Fibroblast of skin of scalp (primary cell): ENCODE results near the gene RAB31.
A peak's percentile ranks its signal among the peaks of the same experiment; 100 is the strongest.

Experiments
- DNase-seq: peaks from one replicate; pipeline ENCODE4 v3.0.0-alpha.2; 2013

The RAB31 gene

GRCh38 chr18:9792565-9793245 is 84.6 kb downstream of the RAB31 start:
- no peak for DNase-seq

- DNase-seq = no peak
These were observed 87.9 kb downstream of the RAB31 start for GRCh38 chr18:9796011-9796410.

- no peak for DNase-seq
These were observed 88.9 kb downstream of the RAB31 start for GRCh38 chr18:9796935-9797549.

- no peak for DNase-seq
These were observed 94.3 kb downstream of the RAB31 start for GRCh38 chr18:9802175-9803062.

GRCh38 chr18:9803063-9803697 is 95.1 kb downstream of the RAB31 start:
- DNase-seq = peak; percentile 50

DNA sequence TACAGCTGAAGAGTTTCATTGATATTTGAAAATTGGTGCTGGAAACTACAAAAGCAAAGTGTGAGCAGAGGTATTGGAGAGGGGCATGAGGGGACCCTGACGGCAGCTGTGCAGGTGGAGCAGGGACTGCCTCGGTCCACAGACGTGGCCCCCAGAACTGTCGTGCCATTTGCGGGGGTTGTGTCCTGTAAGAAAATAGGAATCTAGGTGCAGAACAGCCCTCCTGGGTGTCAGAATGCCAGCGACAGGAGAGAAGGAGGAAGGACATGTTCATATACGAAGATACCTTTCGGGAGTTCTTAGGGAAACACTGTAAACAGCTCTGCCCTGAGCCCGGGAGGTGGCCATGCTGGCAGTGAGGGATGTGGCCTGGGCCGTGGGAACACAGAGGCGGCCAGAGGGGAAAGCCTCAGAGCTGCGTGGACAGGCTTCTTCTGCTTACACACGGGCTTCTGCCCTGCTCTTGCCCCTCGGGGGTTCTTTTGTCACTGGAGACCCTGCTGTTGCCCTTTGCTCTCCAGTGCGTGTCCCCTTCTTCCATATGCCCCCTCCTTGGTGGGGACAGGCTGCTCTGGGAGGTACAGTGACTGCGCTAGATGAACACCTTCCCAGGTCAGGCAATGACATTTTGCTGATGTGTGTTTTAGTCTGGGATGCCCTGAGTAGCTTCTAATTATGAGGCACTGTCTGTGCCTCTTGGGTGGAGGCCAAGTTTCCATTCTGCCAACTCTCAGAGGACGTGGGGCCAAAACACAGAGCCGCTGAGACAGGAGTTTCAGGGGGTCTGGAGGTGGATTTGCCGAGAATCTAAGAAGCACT is 95.8 kb downstream of the RAB31 start:
- DNase-seq = peak; percentile 43

DNA sequence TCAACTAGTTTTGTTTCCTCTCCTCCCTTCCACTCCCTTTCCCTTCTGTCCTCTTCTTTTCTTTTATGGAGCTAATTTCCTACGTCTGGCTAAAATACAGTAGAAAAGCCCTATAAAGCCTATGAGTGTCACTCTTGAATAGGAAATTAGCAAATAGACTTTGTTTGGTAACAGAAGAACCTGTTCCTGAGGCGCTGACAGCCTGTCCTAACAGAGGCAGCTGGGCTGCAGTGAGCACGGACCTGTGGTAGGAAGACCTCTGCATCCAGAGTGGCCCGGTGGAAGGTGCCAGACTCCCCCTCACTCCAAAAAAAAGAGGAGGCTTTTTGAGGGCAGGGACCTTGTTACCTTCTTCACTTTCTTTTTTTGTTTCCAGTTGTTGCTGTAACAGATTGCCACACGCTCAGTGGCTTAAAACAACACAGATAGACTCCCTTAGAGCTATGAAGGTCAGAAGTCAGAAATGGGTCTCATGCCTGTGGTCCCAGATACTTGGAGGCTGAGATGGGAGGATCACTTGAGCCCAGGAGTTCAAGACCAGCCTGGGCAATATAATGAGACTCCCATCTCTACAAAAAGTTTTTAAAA is 96.5 kb downstream of the RAB31 start:
- DNase-seq = no peak

- no peak for DNase-seq
These were observed 98.8 kb downstream of the RAB31 start for GRCh38 chr18:9806905-9807304.

DNA sequence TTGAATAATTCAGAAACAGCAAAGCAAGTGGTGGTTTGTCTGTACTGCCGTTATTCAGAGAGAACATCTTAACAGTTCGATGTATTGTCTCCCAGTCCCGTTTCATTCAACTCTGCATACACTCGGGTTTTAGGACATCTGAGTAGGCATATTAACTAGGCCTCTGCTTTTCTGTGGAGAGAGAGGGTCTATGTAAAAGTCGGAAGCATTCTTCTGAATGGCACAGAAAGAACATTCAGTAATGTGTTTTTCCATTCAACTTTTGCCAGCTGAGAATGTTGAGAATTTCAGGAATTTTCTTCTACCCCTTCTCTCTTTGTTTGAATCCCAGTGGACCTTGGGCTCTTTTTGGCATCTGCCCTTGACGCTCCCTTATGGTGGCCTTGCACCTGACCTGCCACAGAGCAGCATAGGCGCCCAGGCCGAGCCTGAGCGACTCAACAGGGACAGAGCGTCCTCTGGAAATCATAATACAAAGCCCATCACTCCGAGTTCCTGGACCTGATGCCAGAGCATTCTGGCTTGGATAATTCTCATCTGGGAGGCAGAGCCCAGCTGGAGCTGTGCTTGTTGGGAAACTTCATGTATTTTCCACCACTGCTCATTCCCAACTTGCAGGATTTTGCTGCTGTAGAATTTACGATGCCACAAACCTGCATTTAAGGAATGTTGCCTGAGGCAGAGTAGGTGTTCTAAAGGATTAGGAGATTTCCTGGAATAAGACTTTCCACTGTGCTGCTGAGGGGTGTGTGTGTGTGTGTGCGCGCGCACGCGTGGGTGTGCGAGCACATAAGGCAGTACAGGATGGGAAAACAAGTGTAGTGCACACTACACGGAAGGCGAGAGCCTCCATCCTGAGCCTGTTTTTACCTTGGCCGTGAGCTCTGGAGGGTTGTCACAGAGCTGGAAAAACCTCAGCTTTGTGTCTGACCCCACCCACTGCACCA is 100.5 kb downstream of the RAB31 start:
- DNase-seq = peak; percentile 62

DNA sequence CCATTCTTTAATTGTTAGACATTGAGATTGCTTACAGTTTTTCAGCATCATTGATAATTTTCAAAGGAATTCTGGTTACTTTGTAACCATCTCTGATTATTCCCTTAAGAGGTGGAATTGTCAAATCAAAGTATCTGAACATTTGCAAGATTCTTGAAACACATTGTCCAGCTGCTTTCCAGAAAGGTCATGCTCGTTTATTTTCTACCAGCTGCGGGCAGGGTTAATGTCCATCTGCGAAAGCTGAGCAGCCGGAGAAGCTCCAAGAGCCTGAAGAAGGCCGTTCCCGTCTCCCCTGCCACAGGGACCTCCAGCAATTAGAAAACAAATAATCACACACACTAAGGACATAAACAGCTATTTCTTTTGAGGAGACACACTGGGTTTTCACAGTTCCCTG is 101.6 kb downstream of the RAB31 start:
- no peak for DNase-seq

- DNase-seq = no peak
These were observed 102.2 kb downstream of the RAB31 start for GRCh38 chr18:9810299-9810698.

DNA sequence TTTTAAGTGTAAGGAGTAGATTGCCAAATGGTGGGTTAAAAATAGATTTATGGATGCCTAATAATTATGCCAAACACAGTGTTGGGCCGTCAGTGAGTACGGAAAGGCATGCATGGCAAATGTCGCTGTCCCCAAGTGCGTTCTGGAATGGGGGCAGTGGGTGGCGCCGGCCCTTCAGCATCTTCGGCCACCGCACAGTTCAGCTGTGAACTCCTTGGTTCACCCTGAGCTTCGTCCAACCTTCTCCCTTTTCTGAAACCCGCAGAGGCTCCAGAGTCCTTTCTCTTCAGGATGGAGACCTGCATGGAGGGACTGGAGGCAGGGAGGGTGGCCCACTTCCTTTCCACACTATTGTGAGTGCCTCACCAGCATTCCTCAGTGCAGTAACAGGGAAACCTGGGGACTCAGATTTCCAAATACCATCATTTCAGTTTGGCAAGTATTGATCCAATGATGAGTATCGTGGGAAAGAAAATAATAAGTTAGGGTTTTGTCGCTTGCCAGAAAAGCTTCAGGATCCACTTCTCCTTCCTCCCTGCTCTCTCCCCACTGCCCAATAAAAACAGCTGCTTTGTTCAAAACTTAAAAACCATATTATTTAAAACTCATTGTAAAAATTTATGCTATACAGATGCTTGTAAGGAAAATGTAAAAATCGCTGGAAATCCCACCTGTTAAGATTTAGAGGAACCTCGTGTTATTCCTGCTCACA is 103.0 kb downstream of the RAB31 start:
- DNase-seq = no peak

GRCh38 chr18:9811978-9812377 is 103.9 kb downstream of the RAB31 start:
- DNase-seq = no peak

DNA sequence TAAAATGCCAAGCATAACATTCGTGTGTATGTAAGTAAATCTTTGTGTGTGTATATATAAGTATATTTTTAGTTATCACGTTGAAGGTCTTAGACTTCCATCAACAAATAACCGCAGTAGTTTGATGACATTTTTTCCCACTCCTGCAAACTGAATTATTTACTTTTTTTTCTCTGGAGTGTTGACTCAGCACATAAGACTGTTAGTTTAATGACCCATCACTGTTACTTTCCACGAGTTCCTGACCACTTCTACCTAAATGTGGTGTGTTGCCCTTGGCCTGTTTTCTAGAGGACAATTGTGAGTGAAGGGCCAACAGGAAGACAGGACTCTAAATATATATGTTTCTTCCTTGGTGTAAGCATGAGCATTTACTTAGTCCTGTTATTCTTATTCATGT is 106.3 kb downstream of the RAB31 start:
- DNase-seq = peak; percentile 91

GRCh38 chr18:9817286-9817685 is 109.2 kb downstream of the RAB31 start:
- no peak for DNase-seq

GRCh38 chr18:9817725-9818422 is 109.8 kb downstream of the RAB31 start:
- DNase-seq = no peak

DNA sequence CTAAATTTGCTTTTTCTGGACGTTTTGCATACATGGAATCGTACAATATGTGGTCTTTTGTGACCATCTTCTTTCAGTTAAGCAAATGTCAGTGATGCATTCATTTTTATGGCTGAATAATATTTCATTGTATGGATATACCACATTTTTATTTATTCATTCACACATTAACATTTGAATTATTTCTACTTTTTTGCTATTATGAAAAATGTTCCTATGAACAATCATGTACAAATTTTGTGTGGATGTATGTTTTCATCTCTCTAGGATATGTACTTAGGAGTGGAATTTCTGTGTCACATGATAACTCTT is 110.3 kb downstream of the RAB31 start:
- DNase-seq = no peak

- DNase-seq = no peak
These were observed 112.0 kb downstream of the RAB31 start for GRCh38 chr18:9820127-9820526.

- no peak for DNase-seq
These were observed 112.6 kb downstream of the RAB31 start for GRCh38 chr18:9820719-9821118.
